NCI-H2107 (cell line): ENCODE results near the gene TOMM6.

Experiments used
- DNase-seq: peaks from one replicate; lab custom pipeline; 2025; lab: John Stamatoyannopoulos, UW

The TOMM6 gene

DNA sequence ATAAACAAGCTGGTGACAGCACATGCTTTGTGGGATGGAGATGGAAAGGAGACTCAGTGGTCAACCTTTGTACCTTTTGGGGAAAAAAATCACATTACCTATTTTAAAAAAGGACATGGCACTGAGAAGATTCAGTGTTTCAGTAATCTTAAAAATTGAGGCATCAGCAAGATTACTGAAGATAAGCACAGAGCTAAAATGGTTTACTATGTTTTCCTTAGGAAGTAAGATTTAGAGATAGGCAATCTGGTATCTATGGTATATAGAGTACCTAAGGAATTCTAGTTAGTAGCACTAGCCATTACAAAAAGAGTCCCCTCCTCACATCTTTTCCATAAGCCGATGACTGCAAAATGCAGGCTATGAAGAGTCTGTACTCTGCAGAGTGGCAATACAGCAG is 35.7 kb downstream of the TOMM6 start:
- DNase-seq = no peak

DNA sequence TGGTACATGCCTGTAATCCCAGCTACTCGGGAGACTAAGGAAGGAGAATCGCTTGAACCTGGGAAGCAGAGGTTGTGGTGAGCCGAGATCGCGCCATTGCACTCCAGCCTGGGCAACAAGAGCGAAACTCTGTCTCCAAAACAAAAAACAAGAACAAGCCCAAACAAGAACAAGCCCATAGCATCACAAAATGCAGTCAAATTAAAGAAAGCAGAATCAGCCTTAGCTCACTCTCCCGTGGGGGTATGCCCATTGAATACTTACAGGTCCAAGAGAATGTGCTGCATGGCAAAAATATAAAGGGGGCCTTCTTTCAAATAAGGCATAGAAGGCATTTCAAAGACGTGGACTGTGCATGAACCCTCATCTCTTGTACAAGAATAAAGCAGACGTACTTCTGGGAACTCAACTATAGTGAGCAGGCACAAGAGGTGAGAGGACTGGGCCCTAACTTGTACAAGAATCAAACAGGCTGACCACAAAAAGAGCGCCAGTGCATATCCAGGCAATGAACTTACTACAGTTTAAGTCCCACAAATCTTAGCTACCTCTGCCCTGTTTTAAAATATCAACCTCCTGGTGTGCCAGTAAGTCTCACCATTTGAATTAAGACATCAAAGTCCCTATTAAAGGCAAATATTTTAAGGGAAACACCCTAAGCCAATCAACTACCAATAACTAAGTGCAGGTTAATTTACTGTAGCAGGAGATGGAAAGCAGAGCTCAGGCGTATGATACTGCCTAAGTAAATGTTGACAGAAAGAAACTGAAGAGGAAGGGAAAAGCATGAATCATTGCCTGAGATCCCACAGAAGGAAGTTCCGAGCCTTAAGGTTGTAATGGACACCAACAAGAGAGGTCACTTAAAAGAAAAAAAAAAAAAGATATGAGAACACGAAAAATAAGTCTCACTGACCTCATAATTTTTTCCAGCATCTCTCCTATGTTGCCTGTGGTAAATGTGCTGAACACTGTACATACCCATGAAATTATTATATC is 37.4 kb downstream of the TOMM6 start:
- DNase-seq = no peak

DNA sequence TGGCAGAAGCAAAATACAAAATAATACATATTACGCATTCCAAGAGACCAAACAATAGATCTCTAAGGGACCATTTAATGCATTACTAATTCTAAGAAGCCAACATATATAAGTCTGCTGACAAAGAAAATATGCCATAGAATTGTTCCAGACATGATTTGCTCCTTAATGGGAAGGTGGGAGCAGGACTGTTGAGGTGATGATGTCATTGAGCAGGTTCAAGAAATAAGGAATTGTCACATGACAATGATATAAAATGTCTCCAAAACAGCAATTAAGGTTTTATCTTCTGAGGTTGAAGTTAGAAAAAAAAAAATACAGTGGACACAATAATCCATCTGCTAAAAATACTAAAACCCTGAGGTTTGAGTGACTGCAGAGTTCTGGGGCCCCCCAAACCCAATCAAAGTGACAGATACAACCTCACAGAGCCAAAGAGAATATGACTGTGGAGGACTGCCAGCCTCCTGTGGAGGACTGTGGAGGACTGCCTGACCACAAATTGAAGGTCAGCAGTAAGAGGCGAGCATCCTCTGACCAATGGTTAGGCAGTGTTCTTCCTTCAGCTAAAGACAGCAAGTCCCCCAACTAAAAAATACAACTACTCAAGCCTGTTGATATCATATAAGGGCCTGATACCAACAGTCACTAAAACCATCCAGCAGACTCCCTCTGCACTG is 39.0 kb downstream of the TOMM6 start:
- no peak for DNase-seq

DNA sequence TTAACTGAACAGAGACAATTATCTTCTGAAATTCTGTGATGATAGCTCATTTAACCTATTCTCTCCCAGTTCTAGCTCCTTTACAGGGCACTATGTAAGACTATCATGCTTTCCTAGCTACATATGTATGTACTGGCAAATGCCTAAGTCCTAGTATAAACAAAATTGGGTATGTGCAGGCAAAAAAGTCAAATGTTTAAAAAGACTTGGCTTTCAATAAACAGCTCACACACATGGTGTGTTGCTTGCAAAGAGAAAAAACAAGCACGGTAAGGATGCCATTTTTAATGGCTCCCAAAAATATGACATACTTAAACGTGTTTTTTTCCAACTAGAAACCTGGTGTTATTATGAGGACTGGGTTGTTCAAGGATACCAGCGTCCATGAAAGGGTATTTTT is 44.8 kb downstream of the TOMM6 start:
- DNase-seq = no peak

DNA sequence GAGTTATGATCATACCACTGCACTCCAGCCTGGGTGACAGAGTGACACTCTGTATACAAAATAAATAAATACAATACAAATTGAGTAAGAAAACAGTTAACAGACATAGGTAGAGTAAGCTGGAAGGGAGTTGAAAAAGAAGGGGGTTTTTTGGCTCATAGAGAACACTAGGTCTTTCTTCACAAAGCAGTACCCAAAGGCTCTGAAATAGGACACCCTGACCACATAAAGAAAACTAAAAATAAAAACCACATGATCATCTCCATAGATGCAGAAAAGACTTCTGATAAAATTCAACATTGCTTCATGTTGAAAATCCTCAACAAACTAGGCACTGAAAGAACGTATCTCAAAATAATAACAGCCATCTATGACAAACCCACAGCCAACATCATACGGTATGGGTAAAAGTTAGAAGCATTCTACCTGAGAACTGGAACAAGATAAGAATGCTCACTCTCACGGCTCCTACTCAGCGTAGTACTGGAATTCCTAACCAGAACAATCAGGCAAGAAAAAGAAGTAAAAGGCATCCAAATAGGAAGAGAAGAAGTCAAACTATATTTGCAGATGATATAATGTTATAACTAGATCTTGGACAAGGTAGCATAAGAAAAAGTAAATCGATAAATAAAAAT is 48.6 kb downstream of the TOMM6 start:
- no peak for DNase-seq

DNA sequence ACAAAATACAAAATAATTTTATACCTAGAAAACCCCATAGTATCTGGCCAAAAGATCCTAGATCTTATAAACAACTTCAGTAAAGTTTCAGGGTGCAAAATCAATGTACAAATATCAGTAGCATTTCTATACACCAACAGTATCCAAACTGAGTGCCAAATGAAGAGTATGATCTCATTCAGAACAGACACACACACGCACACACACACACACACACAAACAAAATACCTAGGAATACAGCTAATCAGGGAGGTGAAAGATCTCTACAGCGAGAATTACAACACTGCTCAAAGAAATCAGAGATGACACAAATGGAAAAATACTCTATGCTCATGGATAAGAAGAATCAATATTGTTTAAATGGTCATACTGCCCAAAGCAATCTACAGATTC is 49.2 kb downstream of the TOMM6 start:
- DNase-seq = no peak
